Measurements from ENCODE around the gene LTBP2. TPM values are rescaled to one million over a fixed set of nuclear protein-coding genes. Genes with fewer than 3 reads are reported as not detected.

LTBP2 gene
- total and polyA plus RNA-seq, 2 of the 13 experiments (the other 11 are each of a cell fraction or from before 2014, with no cell fraction given) = 0.20 to 0.41 TPM

- TF ChIP-seq ZGPAT (CRISPR knock-in tag; IDR thresholded peaks at IDR 0.05) (no peak), FUBP1 (CRISPR knock-in tag; IDR thresholded peaks at IDR 0.05; ENCODE audit: borderline replicate concordance) (no peak), HIC2 (CRISPR knock-in tag; IDR thresholded peaks at IDR 0.05; ENCODE audit: low read depth) (peak; percentile 28; the same call in 1 of the 2 replicates), ELF3 (CRISPR knock-in tag; IDR thresholded peaks at IDR 0.05) (no peak), HOXA3 (CRISPR knock-in tag; IDR thresholded peaks at IDR 0.05) (peak; percentile 18; the same call in 1 of the 2 replicates), THYN1 (CRISPR knock-in tag; IDR thresholded peaks at IDR 0.05; ENCODE audit: borderline replicate concordance, low read depth) (no peak), SMARCE1 (IDR thresholded peaks at IDR 0.05; ENCODE audit: borderline replicate concordance) (no peak), ZNF3 (CRISPR knock-in tag; IDR thresholded peaks at IDR 0.05) (peak; percentile 93), CTCF (CRISPR knock-in tag; IDR thresholded peaks at IDR 0.05) (peak; percentile 93), ZNF281 (CRISPR knock-in tag; IDR thresholded peaks at IDR 0.05; ENCODE audit: borderline replicate concordance) (0 out of 2 replicates have a peak, but pooled peaks have one; percentile 18), CCAR2 (optimal IDR thresholded peaks at IDR 0.05; ENCODE audit: low read depth, low read length) (no peak), MED13 (CRISPR knock-in tag; IDR thresholded peaks at IDR 0.05) (no peak), KDM5B (CRISPR knock-in tag; IDR thresholded peaks at IDR 0.05; ENCODE audit: borderline replicate concordance) (no peak), ZNF251 (CRISPR knock-in tag; IDR thresholded peaks at IDR 0.05) (no peak), RBAK (CRISPR knock-in tag; IDR thresholded peaks at IDR 0.05) (no peak), STAG1 (CRISPR knock-in tag; IDR thresholded peaks at IDR 0.05) (peak; percentile 93), NFATC3 (CRISPR knock-in tag; IDR thresholded peaks at IDR 0.05) (no peak), ZBTB8A (CRISPR knock-in tag; IDR thresholded peaks at IDR 0.05; ENCODE audit: borderline replicate concordance, low read depth) (no peak), SALL1 (CRISPR knock-in tag; IDR thresholded peaks at IDR 0.05) (peak; percentile 27; the same call in 1 of the 2 replicates), RARG (CRISPR knock-in tag; IDR thresholded peaks at IDR 0.05; ENCODE audit: low read depth) (no peak)
These were observed 3.0 kb downstream of the LTBP2 start (continued) for GRCh38 chr14:74608959-74609611.

Data from HepG2 (cell line).